ENCODE data around the gene MAGIX.

- TF ChIP-seq CTCF (conservative IDR thresholded peaks at IDR 0.05 in 1 of 2, IDR thresholded peaks at IDR 0.05 in 1 of 2; ENCODE audit: low read depth in 1 of 2, low read length in 2 of 2) (no peak), EZH2 (IDR thresholded peaks at IDR 0.05; ENCODE audit: low read length, missing control alignments) (no peak)
These were observed 25.1 kb upstream of the MAGIX start for GRCh38 chrX:49137492-49137891.
